DND-41 (cell line): ENCODE measurements around the gene ISG20L2.

Experiments
- ATAC-seq: fragments of 200-7000 bp; cut with Tn5 transposase; 3 replicates; pipeline ENCODE4 v1.9.1; 2021; ENCODE audit warnings: low read depth; ENCODE audit not compliant: insufficient read depth
- DNase-seq: peaks from one replicate; pipeline ENCODE4 v3.0.0-alpha.2; 2020
- H2AFZ ChIP-seq: 2 replicates; pipeline ENCODE4 v1.6.0; 2012; ENCODE audit warnings: low read depth, low read length
- H3K27ac ChIP-seq: 2 replicates; pipeline ENCODE4 v1.5.1; 2012; ENCODE audit warnings: low read length, inconsistent platforms
- H3K27me3 ChIP-seq: fragments of 200-600 bp; sonication (generic); 2 replicates; pipeline ENCODE4 v1.6.0; 2012; ENCODE audit warnings: low read length, mild to moderate bottlenecking, inconsistent platforms; ENCODE audit not compliant: insufficient read depth, poor library complexity
- H3K36me3 ChIP-seq: 2 replicates; pipeline ENCODE4 v1.5.1; 2012; ENCODE audit warnings: low read length, inconsistent platforms; ENCODE audit not compliant: insufficient read depth
- H3K4me1 ChIP-seq: 2 replicates; pipeline ENCODE4 v1.5.1; 2012; ENCODE audit warnings: mild to moderate bottlenecking, low read length; ENCODE audit not compliant: insufficient read depth
- H3K4me2 ChIP-seq: 2 replicates; pipeline ENCODE4 v1.6.0; 2012; ENCODE audit warnings: mild to moderate bottlenecking, moderate library complexity, low read length, inconsistent platforms; ENCODE audit not compliant: insufficient read depth
- H3K4me3 ChIP-seq, 2 experiments: fragments of 200-600 bp in 1 of 2; shearing (Covaris generic) in 1 of 2; 2 replicates each; pipeline ENCODE4 v1.5.1; 2012 to 2016; ENCODE audit warnings: inconsistent platforms in 2 of 2, low read length in 2 of 2, mild to moderate bottlenecking in 2 of 2, low read depth in 1 of 2, moderate library complexity in 1 of 2
- H3K79me2 ChIP-seq: 2 replicates; pipeline ENCODE4 v1.6.0; 2012; ENCODE audit warnings: low read length, inconsistent platforms; ENCODE audit not compliant: insufficient read depth
- H3K9ac ChIP-seq: 2 replicates; pipeline ENCODE4 v1.6.0; 2012; ENCODE audit warnings: low read depth, mild to moderate bottlenecking, inconsistent platforms, low read length, moderate library complexity
- H3K9me3 ChIP-seq: 2 replicates; pipeline ENCODE4 v1.5.1; 2012; ENCODE audit warnings: low read length, moderate library complexity, mild to moderate bottlenecking, inconsistent platforms; ENCODE audit not compliant: insufficient read depth, severe bottlenecking
- H4K20me1 ChIP-seq: 2 replicates; pipeline ENCODE4 v1.6.0; 2012; ENCODE audit warnings: low read length; ENCODE audit not compliant: insufficient read depth
- EZH2 ChIP-seq: IDR thresholded peaks from 3 replicates; pipeline ENCODE4 v1.6.1; 2012; ENCODE audit warnings: borderline replicate concordance, low read depth, mild to moderate bottlenecking, moderate library complexity, low read length, inconsistent platforms; ENCODE audit not compliant: severe bottlenecking
- TF ChIP-seq, protein P1 (sequence below): IDR thresholded peaks from 2 replicates; pipeline ENCODE4 v1.5.1; 2012; ENCODE audit warnings: borderline replicate concordance, low read length, moderate library complexity, mild to moderate bottlenecking; ENCODE audit not compliant: poor library complexity, severe bottlenecking; ENCODE audit errors: extremely low read depth

The ISG20L2 gene

DNA sequence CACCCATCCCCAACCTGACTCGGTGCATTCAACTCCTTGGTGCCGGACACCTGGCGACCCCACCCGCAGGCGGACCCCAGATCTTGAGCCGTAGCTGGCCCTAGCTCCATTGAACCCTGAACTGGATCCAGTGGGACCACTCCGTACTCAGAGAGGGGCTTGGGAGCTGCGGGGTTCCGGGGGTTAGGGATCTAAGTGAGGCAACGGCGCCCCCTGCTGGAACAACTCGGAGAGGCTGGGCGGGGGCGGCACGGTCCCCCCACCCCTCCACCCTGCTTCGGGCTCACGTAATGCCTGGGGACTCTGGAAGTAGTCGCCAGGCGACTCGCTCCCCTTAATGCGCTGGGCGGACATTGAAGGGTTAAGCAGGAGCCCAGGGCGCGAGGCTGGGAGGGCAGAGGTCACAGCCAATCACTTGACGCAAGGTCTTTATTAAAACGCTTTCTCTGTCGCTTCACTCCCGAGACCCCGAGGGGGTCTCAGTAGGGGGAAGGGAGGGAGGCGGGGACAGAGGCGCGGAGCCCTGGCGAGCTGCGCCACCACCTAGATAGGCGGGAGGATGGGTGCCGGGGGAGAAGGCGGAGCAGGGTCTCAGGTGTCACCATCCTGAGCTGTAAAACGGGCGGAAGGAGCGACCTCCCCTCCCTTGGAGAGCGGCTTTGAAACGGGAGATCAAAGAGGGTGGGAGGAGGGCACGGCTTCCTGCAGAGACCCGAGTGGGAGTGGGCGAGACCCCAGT, 22.5 kb downstream of the ISG20L2 start:
- Histone ChIP-seq H3K36me3 (no peaks in the 10 kb centered on the region), H3K9me3 (no peaks in the 10 kb centered on the region), H3K79me2 (no peaks in the 10 kb centered on the region), H3K4me3 (peak overlapping the region in 1 of 2 experiments; percentile 60; a peak in 2 of 4 replicates), H3K4me2 (peak overlapping the region; percentile 91), H2AFZ (peak overlapping the region; percentile 82), H3K4me1 (peaks cover 24% of the 10 kb centered on the region), H4K20me1 (peaks cover 8% of the 10 kb centered on the region), H3K27me3 (peaks cover 20% of the 10 kb centered on the region), H3K9ac (peak overlapping the region; percentile 44), H3K27ac (no peak overlapping the region)
- TF ChIP-seq, protein P1, sequence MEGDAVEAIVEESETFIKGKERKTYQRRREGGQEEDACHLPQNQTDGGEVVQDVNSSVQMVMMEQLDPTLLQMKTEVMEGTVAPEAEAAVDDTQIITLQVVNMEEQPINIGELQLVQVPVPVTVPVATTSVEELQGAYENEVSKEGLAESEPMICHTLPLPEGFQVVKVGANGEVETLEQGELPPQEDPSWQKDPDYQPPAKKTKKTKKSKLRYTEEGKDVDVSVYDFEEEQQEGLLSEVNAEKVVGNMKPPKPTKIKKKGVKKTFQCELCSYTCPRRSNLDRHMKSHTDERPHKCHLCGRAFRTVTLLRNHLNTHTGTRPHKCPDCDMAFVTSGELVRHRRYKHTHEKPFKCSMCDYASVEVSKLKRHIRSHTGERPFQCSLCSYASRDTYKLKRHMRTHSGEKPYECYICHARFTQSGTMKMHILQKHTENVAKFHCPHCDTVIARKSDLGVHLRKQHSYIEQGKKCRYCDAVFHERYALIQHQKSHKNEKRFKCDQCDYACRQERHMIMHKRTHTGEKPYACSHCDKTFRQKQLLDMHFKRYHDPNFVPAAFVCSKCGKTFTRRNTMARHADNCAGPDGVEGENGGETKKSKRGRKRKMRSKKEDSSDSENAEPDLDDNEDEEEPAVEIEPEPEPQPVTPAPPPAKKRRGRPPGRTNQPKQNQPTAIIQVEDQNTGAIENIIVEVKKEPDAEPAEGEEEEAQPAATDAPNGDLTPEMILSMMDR: peak; percentile 92
- TF ChIP-seq EZH2: peak; percentile 30
- ATAC-seq: peak; percentile 81
- DNase-seq: peak; percentile 72

DNA sequence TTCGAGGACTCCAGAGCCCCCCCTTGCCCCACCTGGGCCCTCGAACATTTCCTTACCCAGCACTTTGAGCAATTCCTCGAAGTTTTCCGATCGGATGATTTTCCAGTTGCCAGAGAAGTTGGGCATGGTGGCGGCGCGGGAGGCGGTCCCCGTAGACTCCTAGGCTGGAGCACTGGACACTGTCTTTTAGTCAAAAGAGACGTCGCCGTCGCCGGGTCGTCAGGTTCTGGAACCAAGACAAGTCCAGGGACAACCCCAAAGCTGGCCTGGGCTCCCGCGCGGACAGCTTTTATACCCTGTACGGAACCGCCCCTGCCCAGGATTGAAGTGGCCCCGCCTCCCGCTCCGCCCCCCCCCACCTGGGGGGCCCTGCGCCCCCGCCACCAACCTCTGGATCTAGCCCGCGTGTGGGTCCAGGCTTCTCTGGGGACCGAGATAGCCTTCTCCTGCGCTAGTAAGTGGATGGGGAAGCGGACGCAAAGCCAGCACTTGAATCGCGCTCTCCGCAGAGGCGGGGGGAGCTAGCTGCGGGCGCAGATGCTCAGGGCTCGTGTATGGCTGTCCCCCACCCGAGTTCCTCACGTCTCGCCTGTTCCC, 23.1 kb downstream of the ISG20L2 start, which contains the start of gene CRABP2:
TSS of gene CRABP2 (minus strand) at position 263 of the 597 bp plus-strand sequence. CDS start at position 126, 137 bp downstream.
- TF ChIP-seq, protein P1: no peak
- TF ChIP-seq EZH2: no peak
- Histone ChIP-seq H3K9ac (peak within 1 kb of the TSS; percentile 44), H3K4me3 (peak within 1 kb of the TSS in 1 of 2 experiments; percentile 60; a peak in 2 of 4 replicates), H3K27me3 (peaks cover 20% of the 10 kb centered on the region), H3K4me1 (peaks cover 24% of the 10 kb centered on the region), H4K20me1 (peaks cover 8% of the 10 kb centered on the region), H3K9me3 (no peaks in the 10 kb centered on the region), H3K4me2 (peak within 1 kb of the TSS; percentile 91), H3K79me2 (no peaks in the 10 kb centered on the region), H2AFZ (peak within 1 kb of the TSS; percentile 82), H3K36me3 (no peaks in the 10 kb centered on the region), H3K27ac (no peak within 1 kb of the TSS)
- DNase-seq (no peak), ATAC-seq (peak; percentile 32)

DNA sequence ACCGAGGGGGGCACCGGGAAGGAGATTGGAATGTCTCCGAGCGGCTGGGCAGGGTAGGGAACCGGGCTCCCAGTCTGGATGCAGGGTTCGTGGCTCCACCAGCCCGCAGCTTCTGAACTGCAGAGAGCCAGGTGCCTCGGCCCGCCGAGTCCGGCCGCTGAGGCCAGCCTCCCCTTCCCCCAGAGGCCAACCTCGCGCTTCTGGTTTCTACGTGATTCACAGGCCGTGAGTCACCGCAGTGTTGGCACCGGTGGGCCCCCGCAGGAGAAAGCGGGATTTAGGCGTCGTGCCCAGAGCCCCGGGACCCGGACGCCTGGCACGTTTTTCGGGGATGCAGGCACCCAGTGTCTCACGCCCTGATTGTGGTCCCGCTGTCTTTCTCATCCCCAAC, 23.6 kb downstream of the ISG20L2 start:
- Histone ChIP-seq H3K79me2 (no peaks in the 10 kb centered on the region), H3K36me3 (no peaks in the 10 kb centered on the region), H3K27me3 (peaks cover 20% of the 10 kb centered on the region), H4K20me1 (peaks cover 8% of the 10 kb centered on the region), H3K27ac (no peak overlapping the region), H3K4me1 (peaks cover 24% of the 10 kb centered on the region), H3K9me3 (no peaks in the 10 kb centered on the region), H3K4me3 (no peak overlapping the region), H2AFZ (no peak overlapping the region), H3K4me2 (peak overlapping the region; percentile 91), H3K9ac (no peak overlapping the region)
- DNase-seq (no peak), ATAC-seq (no peak)
- TF ChIP-seq EZH2: no peak
- TF ChIP-seq, protein P1: no peak
